Stimulated activated effector memory CD8-positive, alpha-beta T cell treated with anti-CD3 and anti-CD28 coated beads, Interleukin-12 subunit alpha, Interleukin-12 subunit beta, amount 100 ng/mL, for 72 hours (primary cell): ENCODE results near the gene WDR45B.

Source experiments
- ATAC-seq: fragments of 150-1000 bp; cut with Tn5 transposase; 2 replicates; pipeline ENCODE4 v1.10.0; 2021
- DNase-seq, 2 donors: peaks; one replicate each; pipeline ENCODE4 v3.0.0; 2021 to 2022; ENCODE audit warnings: low spot score in 2 of 2
- H3K27ac Mint-ChIP-seq: one replicate; pipeline ENCODE4 v1.8.0; 2022; ENCODE audit warnings: mild to moderate bottlenecking, mixed read lengths
- H3K36me3 Mint-ChIP-seq: one replicate; pipeline ENCODE4 v1.8.0; 2022; ENCODE audit warnings: mild to moderate bottlenecking, mixed read lengths
- H3K4me1 Mint-ChIP-seq: one replicate; pipeline ENCODE4 v1.8.0; 2022; ENCODE audit warnings: mixed read lengths
- H3K4me3 Mint-ChIP-seq: one replicate; pipeline ENCODE4 v1.8.0; 2022; ENCODE audit warnings: mild to moderate bottlenecking, mixed read lengths
- H3K9me3 Mint-ChIP-seq: one replicate; pipeline ENCODE4 v1.8.0; 2022; ENCODE audit warnings: mixed read lengths

WDR45B gene

DNA sequence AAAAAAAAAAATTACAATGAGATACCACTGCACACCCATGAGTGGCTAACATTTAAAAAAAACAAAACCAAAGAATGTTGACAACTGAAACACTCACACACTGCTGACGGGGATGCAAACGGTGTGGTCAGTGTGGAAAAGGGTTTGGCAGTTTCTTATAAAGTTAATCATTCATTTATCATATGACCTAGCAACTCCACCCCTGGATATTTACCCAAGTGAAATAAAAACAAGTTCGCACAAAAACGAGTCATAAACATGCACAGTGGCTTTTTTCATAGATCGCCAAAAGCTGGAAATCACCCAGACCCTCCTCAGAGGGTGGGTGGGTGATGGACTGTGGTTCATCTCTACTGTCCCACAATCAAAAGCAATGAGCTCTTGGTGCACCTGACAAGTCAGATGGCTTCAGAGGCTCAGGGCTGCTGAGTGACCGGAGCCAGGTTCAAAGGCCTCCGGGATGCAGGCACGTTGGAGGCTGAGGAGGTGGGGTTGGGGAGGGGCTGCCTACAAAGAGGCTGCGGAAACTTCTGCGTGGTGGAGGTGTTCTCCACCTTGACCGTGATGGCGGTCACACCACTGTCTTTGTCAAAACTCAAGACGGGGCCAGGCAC lies 36.1 kb upstream of the WDR45B start:
- Mint-ChIP-seq H3K4me1 (no peaks in the 10 kb centered on the region), H3K36me3 (peaks cover 6% of the 10 kb centered on the region), H3K9me3 (no peaks in the 10 kb centered on the region), H3K27ac (no peak overlapping the region), H3K4me3 (no peak overlapping the region)
- DNase-seq (no peak), ATAC-seq (no peak)

DNA sequence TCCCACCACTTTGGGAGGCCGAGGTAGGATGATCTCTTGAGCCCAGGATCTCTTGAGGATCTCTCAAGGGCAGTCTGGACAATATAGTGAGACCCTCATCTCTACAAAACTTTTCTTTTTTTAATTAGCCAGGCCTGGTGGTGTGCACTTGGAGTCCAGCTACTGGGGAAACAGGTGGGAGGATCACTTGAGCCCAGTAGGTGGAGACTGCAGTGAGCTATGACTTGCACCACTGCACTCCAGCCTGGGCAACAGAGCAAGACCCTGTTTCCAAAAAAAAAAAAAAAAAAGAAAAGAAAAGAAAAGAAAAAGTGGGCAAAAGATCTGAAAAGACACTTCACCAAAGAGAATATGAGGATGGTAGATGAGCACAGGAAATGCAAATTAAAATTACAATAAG lies 35.3 kb upstream of the WDR45B start:
- no peak for ATAC-seq
- Mint-ChIP-seq H3K4me1 (no peaks in the 10 kb centered on the region), H3K36me3 (peaks cover 6% of the 10 kb centered on the region), H3K27ac (no peak overlapping the region), H3K4me3 (no peak overlapping the region), H3K9me3 (no peaks in the 10 kb centered on the region)
- no peak for DNase-seq

DNA sequence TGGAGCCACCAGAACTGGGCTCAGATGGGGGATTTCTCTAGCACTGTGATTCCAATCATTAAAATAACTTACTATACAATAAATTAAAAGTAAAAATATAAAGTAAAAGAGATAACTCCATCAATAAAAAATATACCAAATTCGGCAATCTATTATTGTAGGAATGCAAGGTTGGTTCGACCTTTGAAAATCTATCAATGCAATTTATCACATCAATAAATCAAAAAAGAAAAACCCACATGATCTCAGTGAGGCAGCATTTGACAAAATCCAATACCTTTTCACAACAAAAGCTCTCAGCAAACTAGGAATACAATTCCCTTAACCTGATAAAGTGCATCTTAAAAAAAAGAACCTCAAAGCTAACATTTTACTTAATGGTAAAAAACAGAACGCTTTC lies 33.3 kb upstream of the WDR45B start:
- ATAC-seq (no peak), DNase-seq (no peak)
- peaks cover 6% of the 10 kb centered on the region for H3K36me3 Mint-ChIP-seq
- no peaks in the 10 kb centered on the region for H3K4me1 Mint-ChIP-seq
- H3K9me3 Mint-ChIP-seq, result no peaks in the 10 kb centered on the region
- H3K27ac Mint-ChIP-seq, result no peak overlapping the region
- no peak overlapping the region for H3K4me3 Mint-ChIP-seq

DNA sequence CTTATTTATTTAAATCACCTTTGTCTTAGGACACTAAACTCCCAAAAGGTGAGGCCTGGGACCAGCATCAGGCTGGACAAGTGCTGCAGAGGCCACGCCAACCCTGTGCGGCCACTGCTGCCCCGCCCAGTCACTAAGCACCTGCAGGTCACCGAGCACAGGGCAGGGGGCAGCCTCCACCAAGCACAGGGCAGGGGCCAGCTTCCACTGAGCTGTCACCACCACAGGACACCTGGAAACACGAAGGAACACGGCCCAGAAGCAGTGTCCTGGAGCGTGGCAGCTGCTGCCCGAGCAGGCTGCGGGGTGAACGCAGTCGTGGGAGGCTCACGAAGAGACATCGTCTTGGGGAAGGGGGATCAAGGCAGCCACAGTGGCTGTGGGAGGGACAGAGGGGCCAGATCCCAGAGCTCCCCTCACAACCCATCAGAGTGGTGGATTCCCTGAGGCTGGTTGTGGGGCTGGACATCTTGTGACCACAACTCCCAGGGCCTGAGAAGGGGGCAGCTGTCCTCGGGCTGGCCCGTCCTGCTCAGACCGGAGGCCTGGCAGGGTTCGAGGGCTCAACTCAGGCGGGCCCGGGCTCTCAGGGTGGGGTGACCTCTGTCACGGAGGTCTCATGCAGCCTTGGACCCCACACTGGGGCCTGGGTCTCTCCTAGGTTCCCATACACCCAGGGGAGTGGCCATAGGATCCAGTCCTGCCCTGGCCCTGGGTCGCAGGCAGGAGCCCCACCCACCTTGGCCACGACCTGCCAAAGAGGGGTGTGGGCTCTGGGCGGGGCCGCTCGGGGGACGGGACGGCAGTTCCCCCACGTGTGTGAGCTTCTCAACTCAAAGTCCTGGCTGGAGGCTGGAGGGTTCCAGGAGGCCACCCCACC lies 31.6 kb upstream of the WDR45B start:
- H3K27ac Mint-ChIP-seq, result no peak overlapping the region
- DNase-seq (no peak), ATAC-seq (no peak)
- no peaks in the 10 kb centered on the region for H3K9me3 Mint-ChIP-seq
- H3K4me1 Mint-ChIP-seq, result peaks cover 6% of the 10 kb centered on the region
- no peak overlapping the region for H3K4me3 Mint-ChIP-seq
- peaks cover 6% of the 10 kb centered on the region for H3K36me3 Mint-ChIP-seq

DNA sequence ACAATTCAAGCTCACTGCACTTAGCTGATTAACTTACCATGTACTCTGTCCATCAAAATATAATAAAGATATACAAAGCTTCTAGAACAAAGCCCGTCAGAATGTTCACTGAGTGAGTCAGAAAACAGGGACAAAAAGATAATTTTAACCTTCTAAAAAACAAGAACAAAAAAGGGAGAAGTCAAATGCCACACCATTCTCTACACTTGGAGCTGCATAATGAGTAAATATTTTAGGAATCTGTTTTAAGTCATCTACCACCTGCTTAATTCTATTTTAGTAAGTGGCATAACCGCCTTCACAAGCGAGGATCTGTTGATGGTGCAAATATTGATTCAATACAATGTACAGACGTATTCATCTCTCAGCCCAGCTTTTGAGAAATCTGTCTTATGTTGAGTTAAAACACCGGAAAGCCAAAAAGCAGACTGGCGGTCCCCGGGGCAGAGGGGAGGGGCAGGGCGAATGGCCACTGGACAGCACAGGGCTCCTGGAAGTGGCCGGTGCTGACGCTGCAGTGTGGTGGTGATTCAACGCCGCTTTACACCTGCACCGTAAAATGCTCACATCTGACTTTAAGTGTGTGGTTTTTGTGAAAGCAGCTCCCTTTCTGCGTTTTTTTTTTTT lies 30.1 kb upstream of the WDR45B start:
- H3K4me1 Mint-ChIP-seq, result peaks cover 6% of the 10 kb centered on the region
- ATAC-seq (no peak), DNase-seq (no peak)
- peaks cover under 1% of the 10 kb centered on the region for H3K36me3 Mint-ChIP-seq
- no peaks in the 10 kb centered on the region for H3K9me3 Mint-ChIP-seq
- no peak overlapping the region for H3K4me3 Mint-ChIP-seq
- H3K27ac Mint-ChIP-seq, result no peak overlapping the region

DNA sequence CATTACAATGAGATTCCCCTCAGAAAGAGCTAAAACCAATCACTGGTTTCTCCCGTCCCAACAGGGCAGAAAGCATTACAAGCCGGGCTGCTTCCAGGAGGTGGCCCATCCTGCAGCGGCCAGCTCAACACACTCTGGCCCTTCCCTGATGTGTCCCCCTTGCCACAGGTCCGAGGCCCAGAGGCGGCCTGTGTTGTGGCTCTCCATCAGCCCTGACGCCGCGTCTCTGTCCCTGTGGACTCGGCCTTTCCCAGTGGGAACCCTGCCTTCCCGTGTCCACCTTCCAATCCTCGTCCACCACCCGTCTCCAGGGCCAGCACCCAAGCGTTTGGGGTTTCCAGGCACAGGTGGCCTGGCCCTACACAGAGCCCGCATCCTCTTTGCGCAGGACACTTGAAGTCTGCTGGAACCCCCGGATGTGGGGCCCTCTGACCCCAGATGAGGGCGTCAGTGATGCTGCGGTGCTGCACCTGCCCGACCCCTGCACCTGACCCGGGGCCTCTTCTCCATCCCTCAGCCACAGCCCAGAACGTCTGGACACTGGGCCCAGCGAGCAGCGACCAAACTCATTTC lies 29.2 kb upstream of the WDR45B start:
- H3K36me3 Mint-ChIP-seq, result no peaks in the 10 kb centered on the region
- ATAC-seq (no peak), DNase-seq (no peak)
- H3K9me3 Mint-ChIP-seq, result no peaks in the 10 kb centered on the region
- no peak overlapping the region for H3K4me3 Mint-ChIP-seq
- H3K4me1 Mint-ChIP-seq, result peaks cover 6% of the 10 kb centered on the region
- H3K27ac Mint-ChIP-seq, result peak overlapping the region; percentile 61

DNA sequence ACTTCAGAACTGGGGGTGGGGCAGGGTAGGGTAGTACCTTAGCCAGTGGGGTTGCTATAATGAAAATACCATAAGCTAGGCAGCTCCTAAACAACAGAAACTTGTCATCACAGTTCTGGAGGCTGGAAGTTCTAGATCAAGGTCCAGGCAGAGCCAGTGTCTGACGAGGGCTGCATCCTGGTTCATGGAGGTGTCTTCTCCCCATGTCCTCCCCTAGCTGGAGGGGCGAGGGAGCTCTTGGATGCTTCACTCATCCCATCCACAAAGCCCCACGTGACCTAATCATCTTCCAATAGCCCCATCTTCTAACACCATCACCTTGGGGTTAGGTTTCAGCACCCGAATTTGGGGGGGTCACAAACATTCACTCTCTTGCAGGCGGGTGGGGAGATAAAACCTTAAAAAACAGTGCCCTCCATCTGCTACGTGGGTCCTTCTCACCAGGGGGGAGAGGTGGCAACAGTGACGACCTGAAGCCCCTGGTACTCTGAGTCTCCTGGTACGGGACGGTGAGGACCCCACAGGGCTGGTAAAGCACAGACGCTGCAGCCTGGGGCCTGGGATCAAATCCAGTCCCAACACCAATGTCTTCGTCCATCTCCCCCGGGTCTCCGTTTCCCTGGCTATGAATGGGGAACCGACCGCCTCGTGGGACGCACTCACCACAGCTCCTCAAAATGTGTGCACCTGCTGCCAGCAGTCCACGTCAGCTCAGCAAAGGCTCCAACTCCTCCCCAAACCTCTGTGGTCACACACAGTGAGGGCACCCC lies 27.4 kb upstream of the WDR45B start:
- H3K36me3 Mint-ChIP-seq, result no peaks in the 10 kb centered on the region
- H3K4me1 Mint-ChIP-seq, result peaks cover 13% of the 10 kb centered on the region
- H3K27ac Mint-ChIP-seq, result no peak overlapping the region
- H3K9me3 Mint-ChIP-seq, result no peaks in the 10 kb centered on the region
- no peak for ATAC-seq
- H3K4me3 Mint-ChIP-seq, result no peak overlapping the region
- DNase-seq, result no peak

DNA sequence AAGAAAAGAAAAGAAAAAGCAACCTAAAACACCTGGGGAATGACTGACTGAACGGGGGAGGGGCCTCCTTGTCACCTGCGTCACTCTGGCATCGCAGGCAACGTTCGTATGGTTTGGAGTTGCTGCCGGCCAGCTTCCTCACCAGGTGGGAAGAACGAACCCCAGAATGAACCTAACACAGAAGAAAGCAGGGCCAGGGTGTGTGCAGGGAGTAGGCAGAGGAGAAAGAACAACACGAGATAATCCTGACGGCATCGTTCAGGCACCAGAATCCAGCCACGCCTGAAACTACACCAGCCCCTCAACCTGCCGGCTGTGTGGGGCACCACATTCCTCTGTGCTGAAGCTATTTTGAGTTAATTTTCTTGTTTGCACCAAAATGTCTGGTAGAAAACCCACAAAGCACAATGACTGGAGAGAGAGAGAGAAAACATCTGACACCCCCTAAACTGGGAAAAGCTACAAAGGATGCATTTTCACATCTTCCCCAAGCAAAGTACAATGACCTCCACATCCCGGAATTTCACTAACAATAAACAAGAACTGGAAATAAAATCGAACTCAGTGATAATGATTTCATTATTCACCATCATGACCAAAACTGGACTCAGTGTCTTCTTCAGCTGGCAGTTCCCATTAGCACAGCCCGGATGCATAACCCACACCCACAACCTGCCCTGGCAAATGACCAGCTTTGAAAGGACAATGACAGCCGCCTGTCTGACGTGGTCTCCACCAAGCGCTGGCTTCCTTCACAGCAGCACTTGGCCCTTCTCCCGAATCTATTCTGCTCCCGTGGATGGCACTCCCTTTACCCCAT lies 26.6 kb upstream of the WDR45B start:
- Mint-ChIP-seq H3K36me3 (no peaks in the 10 kb centered on the region), H3K4me1 (peaks cover 13% of the 10 kb centered on the region), H3K4me3 (no peak overlapping the region), H3K9me3 (no peaks in the 10 kb centered on the region), H3K27ac (no peak overlapping the region)
- no peak for ATAC-seq
- no peak for DNase-seq

DNA sequence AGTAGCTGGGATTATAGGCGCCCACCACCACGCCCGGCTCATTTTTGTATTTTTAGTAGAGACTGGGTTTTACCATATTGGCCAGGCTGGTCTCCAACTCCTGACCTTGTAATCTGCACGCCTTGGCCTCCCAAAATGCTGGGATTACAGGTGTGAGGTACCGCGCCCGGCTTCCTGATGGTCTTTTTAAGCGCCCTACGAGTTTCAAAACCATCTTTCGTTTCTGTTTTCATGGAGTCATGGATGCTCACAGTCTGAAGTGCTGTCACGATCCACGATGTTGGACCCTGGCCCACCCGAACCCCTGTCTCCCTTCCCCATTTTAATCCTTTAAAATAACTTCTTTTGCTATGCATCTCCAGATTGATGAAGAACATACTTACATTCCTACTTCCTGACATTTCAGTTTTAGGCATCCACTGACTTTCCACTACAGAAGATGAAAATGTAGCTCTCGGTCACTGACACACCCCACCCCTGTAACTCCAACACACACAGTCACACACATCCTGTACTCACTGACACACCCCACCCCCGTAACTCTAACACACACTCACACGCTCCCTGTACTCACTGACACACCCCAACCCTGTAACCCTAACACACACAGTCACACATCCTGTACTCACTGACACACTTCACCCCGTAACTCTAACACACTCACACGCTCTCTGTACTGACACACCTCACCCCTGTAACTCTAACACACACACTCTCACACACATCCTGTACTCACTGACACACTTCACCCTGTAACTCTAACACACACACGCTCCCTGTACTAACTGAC lies 22.6 kb upstream of the WDR45B start:
- Mint-ChIP-seq H3K9me3 (no peaks in the 10 kb centered on the region), H3K4me3 (no peak overlapping the region), H3K27ac (peak overlapping the region; percentile 0), H3K36me3 (no peaks in the 10 kb centered on the region), H3K4me1 (peaks cover 15% of the 10 kb centered on the region)
- DNase-seq (no peak), ATAC-seq (no peak)

DNA sequence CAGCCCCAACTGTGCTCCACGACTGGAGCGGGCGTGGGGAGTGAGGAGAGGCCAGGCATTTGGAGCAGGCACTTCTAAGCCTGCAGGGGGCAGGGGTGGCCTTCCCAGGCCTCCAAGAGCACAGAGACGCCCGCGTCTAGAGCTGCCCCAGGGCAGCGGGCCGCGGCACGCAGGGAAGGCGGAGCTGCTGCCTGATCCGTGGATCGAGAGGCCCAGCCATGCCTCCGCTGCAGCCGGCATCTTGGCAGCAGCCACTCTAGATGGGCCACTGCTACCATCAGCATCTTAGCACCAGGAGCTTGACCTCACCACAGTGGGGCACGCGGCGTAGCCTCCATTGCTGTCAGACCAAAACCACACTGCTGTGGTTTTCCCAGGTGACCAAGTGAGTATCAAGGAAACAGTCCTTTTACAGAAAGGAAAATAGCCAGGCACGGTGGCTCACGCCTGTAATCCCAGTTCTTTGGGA lies 20.4 kb upstream of the WDR45B start:
- DNase-seq, result peak in 1 of 2 donors; percentile 58
- peaks cover 15% of the 10 kb centered on the region for H3K4me1 Mint-ChIP-seq
- ATAC-seq, result peak; percentile 94
- H3K27ac Mint-ChIP-seq, result peak overlapping the region; percentile 34
- H3K4me3 Mint-ChIP-seq, result no peak overlapping the region
- no peaks in the 10 kb centered on the region for H3K36me3 Mint-ChIP-seq
- H3K9me3 Mint-ChIP-seq, result no peaks in the 10 kb centered on the region

DNA sequence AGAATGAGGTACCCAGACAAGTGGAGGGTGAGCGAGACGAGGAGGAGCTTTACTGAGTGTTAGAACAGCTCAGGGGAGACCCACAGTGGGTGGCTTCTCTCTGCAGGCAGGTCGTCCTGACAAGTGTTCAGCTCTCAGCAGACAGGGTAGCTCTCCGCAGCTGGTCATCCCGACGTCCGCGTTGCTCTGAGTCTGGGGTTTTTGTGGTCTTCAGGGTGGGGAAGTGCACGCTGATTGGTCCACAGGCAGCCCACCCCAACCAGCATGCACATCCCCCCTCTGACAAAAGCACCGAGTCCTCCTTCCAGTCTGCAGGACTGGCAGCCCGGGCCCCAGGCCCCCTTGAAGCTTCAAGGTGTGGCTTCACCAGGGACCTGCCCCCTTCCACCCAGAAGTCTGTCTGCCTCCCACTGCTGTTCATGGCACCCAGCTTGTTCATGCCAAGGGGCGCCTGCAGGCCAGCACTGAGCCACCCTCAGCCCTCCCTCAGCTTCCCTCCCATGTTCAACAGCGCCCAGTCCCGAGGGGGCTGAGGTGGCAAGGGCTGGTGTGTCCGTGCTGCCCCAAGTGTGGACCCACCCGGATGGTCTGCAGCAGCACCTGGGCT lies 19.9 kb upstream of the WDR45B start:
- no peak overlapping the region for H3K4me3 Mint-ChIP-seq
- H3K9me3 Mint-ChIP-seq, result no peaks in the 10 kb centered on the region
- peak overlapping the region; percentile 34 for H3K27ac Mint-ChIP-seq
- H3K36me3 Mint-ChIP-seq, result no peaks in the 10 kb centered on the region
- peaks cover 15% of the 10 kb centered on the region for H3K4me1 Mint-ChIP-seq
- ATAC-seq (no peak), DNase-seq (no peak)

DNA sequence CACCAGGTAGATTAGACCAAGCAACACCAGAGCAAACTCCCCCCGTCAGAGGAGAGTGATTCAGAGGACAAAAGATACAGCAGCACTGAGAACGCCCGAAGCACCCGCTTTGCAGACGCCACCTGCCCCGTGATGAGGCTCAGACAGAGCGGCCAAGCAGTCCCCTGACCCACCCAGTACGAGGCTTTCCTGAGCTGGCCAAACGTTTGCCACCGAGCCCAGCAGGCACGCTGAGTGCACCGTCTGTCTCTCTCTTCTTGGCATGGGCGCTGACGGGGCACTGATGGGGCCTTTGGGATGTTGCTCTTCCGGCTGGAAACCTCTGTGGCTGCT lies 19.4 kb upstream of the WDR45B start:
- no peak overlapping the region for H3K4me3 Mint-ChIP-seq
- no peaks in the 10 kb centered on the region for H3K36me3 Mint-ChIP-seq
- DNase-seq (no peak), ATAC-seq (no peak)
- peaks cover 15% of the 10 kb centered on the region for H3K4me1 Mint-ChIP-seq
- H3K27ac Mint-ChIP-seq, result no peak overlapping the region
- H3K9me3 Mint-ChIP-seq, result no peaks in the 10 kb centered on the region

DNA sequence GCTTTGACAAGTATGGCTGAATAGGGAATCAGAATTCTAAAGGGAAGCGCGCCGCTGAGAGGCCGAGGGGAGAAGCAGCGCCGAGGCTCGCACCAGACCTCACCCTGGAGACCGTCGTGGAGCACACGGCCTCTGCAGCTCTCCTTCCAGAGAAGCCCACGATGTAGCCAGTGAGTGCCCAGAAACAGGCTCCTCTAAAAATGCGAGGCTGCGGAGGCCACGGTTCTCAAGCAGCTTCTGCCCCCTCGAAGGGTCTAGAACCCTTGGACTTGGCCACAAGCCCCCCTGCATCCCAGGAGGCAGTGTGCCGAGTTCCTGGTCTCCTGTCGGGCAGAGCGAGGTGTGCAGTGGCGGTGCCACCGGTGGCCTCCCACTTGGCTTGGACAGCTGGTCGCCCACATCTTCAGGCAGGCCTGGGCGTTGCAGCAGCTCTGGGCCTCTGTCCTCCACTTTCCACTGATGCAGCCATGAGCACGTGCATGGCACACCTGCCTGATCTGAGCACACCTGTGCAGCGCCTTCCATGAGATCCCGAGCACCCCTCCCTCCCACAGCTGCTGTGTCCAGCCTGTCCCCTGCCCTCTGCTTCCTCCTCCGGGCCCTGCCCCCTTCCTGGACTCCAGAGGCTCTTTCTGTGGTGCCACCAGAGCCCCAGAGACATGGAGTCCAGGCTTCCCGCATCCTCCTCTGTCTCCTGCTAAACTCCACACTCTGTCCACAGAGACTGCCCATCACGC lies 18.9 kb upstream of the WDR45B start:
- H3K4me3 Mint-ChIP-seq, result no peak overlapping the region
- ATAC-seq (no peak), DNase-seq (no peak)
- H3K9me3 Mint-ChIP-seq, result no peaks in the 10 kb centered on the region
- H3K4me1 Mint-ChIP-seq, result peaks cover 15% of the 10 kb centered on the region
- H3K36me3 Mint-ChIP-seq, result no peaks in the 10 kb centered on the region
- no peak overlapping the region for H3K27ac Mint-ChIP-seq
